Endodermal cell (in vitro differentiated cells): ENCODE results near the gene RPH3AL. TPM values are rescaled to one million over a fixed set of nuclear protein-coding genes. Genes with fewer than 3 reads are reported as not detected.

Experiments
- DNase-seq: peaks from one replicate; pipeline ENCODE4 v3.0.0-alpha.2; 2017
- H3K27ac ChIP-seq: 2 replicates; pipeline ENCODE4 v1.5.1; 2013; ENCODE audit warnings: mild to moderate bottlenecking, low read depth, low read length, moderate library complexity
- H3K27me3 ChIP-seq: 2 replicates; pipeline ENCODE4 v1.6.1; 2013; ENCODE audit warnings: mild to moderate bottlenecking, low read length, moderate library complexity; ENCODE audit not compliant: insufficient read depth, control insufficient read depth, poor library complexity, severe bottlenecking
- H3K36me3 ChIP-seq: 2 replicates; pipeline ENCODE4 v1.7.0; 2013; ENCODE audit warnings: mild to moderate bottlenecking, low read length, moderate library complexity; ENCODE audit not compliant: control insufficient read depth, insufficient read depth
- H3K4me1 ChIP-seq: one replicate; pipeline ENCODE4 v1.7.0; 2013; ENCODE audit warnings: low read length; ENCODE audit not compliant: control insufficient read depth, insufficient read depth
- H3K4me3 ChIP-seq: 2 replicates; pipeline ENCODE4 v1.5.1; 2013; ENCODE audit warnings: mild to moderate bottlenecking, low read length, moderate library complexity
- H3K9ac ChIP-seq: 2 replicates; pipeline ENCODE4 v1.6.1; 2013; ENCODE audit warnings: mild to moderate bottlenecking, low read length, moderate library complexity; ENCODE audit not compliant: poor library complexity, severe bottlenecking; ENCODE audit errors: extremely low read depth
- H3K9me3 ChIP-seq: 2 replicates; pipeline ENCODE4 v1.6.1; 2013; ENCODE audit warnings: mild to moderate bottlenecking, low read length, moderate library complexity; ENCODE audit not compliant: control insufficient read depth
- H3K27ac Mint-ChIP-seq: 2 replicates; pipeline ENCODE4 v1.8.0; 2020; ENCODE audit warnings: mixed read lengths
- H3K27me3 Mint-ChIP-seq: 2 replicates; pipeline ENCODE4 v1.8.0; 2021; ENCODE audit warnings: mild to moderate bottlenecking, mixed read lengths; ENCODE audit not compliant: insufficient read depth
- H3K36me3 Mint-ChIP-seq: 2 replicates; pipeline ENCODE4 v1.8.0; 2020; ENCODE audit warnings: low read depth, mixed read lengths
- H3K4me1 Mint-ChIP-seq: 2 replicates; pipeline ENCODE4 v1.8.0; 2020; ENCODE audit warnings: mixed read lengths
- H3K4me3 Mint-ChIP-seq: 2 replicates; pipeline ENCODE4 v1.8.0; 2020; ENCODE audit warnings: mild to moderate bottlenecking, moderate library complexity, mixed read lengths
- H3K9me3 Mint-ChIP-seq: 2 replicates; pipeline ENCODE4 v1.8.0; 2020; ENCODE audit warnings: mild to moderate bottlenecking, mixed read lengths
- WGBS, 2 experiments: methylation state at CpG; one replicate each; pipeline versions ENCODE4 v1.1.5 to v1.1.7; 2013; ENCODE audit warnings: missing lambda C conversion rate in 2 of 2, mixed read lengths in 1 of 2; ENCODE audit not compliant: insufficient coverage in 1 of 2, insufficient read length in 1 of 2; 5-methylcytosine and 5-hydroxymethylcytosine counted together
- total RNA-seq, 2 donors: library from RNA; stranded (reverse); fragmentation: NEBNext Ultra II Directional in 1 of 2; extraction: Animal tissue kit (Norgen Biotek cat#: 25700) in 1 of 2; gene quantifications; 2 replicates in 1 of 2; 3 replicates in 1 of 2; pipeline ENCODE4 v1.2.1, GENCODE V29; 2021
- TF ChIP-seq, protein P1 (sequence below): fragments of 200-600 bp; sonication (generic); conservative IDR thresholded peaks from 2 replicates; pipeline ENCODE4 v1.5.0; 2021; ENCODE audit warnings: antibody characterized with exemption, mild to moderate bottlenecking

Gene RPH3AL
- total RNA-seq, 2 donors from 2014 or later: 14.7 to 16.9 TPM

DNA sequence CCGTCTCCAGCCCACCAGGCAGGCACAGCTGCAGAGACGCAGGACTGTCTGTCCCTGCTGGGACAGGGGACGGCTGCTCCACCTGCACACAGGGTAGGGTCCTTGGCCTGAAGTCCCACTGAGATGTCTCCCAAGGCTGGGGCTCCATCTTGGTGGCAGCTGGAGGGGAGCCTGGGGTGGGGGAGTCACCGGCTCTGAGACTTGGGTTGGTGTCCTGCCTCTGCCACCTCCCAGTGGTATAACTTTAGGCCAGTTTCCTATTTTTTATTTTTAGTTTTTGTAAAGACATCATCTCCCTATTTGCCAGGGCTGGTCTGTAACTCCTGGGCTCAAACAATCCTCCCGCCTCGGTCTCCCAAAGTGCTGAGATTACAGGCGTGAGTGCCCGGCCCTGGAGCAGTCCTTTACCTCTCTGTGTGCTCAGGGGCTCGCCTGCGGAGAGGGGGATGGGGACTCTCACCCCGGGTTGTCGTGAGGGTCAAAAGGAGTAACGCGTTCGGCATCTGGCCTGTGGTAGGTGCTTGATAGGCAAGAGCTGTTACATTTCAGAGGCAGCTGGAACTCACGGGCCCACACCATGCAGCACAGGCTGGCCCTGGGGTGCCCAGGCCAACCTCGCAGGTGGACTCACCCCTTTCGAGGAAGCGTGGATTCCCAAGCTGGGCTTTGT is 124.5 kb downstream of the RPH3AL start:
- no peak overlapping the region for H3K27ac ChIP-seq
- 78 to 87% methylated on average over 17 to 19 of the region's 19 CpGs for WGBS, 2 experiments
- H3K36me3 ChIP-seq: no peaks in the 10 kb centered on the region
- H3K9ac ChIP-seq: no peak overlapping the region
- no peaks in the 10 kb centered on the region for H3K9me3 Mint-ChIP-seq
- no peak overlapping the region for H3K27ac Mint-ChIP-seq
- no peaks in the 10 kb centered on the region for H3K27me3 Mint-ChIP-seq
- no peak overlapping the region for H3K4me3 Mint-ChIP-seq
- DNase-seq: no peak
- no peaks in the 10 kb centered on the region for H3K36me3 Mint-ChIP-seq
- H3K27me3 ChIP-seq: no peaks in the 10 kb centered on the region
- H3K4me3 ChIP-seq: no peak overlapping the region
- H3K4me1 ChIP-seq: no peaks in the 10 kb centered on the region
- no peaks in the 10 kb centered on the region for H3K9me3 ChIP-seq
- peaks cover 4% of the 10 kb centered on the region for H3K4me1 Mint-ChIP-seq
- TF ChIP-seq, protein P1, sequence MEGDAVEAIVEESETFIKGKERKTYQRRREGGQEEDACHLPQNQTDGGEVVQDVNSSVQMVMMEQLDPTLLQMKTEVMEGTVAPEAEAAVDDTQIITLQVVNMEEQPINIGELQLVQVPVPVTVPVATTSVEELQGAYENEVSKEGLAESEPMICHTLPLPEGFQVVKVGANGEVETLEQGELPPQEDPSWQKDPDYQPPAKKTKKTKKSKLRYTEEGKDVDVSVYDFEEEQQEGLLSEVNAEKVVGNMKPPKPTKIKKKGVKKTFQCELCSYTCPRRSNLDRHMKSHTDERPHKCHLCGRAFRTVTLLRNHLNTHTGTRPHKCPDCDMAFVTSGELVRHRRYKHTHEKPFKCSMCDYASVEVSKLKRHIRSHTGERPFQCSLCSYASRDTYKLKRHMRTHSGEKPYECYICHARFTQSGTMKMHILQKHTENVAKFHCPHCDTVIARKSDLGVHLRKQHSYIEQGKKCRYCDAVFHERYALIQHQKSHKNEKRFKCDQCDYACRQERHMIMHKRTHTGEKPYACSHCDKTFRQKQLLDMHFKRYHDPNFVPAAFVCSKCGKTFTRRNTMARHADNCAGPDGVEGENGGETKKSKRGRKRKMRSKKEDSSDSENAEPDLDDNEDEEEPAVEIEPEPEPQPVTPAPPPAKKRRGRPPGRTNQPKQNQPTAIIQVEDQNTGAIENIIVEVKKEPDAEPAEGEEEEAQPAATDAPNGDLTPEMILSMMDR: no peak

DNA sequence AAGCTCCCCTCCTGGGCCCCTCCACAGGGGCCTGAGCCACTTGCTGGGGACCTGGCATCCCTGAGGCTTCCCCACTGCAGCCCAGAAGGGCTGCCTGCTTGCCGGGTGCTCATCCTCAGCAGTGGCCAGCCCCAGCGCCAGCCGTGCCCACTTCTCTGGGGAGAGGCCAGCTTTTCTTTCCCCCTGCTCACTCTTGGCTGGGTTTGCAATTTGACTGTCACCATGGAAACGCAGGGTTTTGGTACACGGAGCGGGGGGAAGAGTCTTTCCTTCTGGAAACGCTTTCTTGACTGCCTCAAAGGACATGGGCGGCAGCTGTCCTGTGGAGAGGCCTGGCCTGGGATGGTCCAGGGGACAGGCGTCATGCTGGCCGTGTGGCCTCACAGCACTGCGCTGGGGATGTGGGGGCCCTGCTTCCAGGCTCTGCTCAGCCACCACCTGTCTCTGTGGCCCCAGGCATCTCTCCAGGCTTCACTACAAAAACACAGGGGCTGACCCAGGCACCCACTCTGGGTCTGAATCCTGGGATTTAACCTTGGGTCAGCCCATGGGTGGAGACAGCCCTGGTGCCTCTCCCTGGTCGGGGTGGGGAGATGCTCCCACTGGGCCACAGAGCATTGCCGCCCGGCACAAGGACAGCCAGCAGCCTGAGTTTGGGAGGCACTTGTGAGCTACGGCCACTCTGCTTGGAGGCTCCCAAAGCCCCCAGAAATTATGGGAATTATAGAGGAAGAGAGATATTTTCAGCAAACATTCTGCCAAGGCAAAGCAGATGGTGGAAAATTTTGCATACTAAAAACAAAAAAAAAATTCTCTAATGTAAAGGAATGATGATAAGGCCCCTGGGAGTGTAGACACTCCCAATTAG is 125.3 kb downstream of the RPH3AL start:
- 73 to 85% methylated on average over 14 of the region's 15 CpGs for WGBS, 2 experiments
- Mint-ChIP-seq H3K4me1 (no peaks in the 10 kb centered on the region), H3K27ac (no peak overlapping the region)

More for the DNA sequence above, 125.3 kb downstream of the RPH3AL start:
- no peak overlapping the region for H3K4me3 ChIP-seq
- no peaks in the 10 kb centered on the region for H3K27me3 Mint-ChIP-seq
- no peaks in the 10 kb centered on the region for H3K9me3 ChIP-seq
- no peak overlapping the region for H3K9ac ChIP-seq
- no peak overlapping the region for H3K4me3 Mint-ChIP-seq
- no peaks in the 10 kb centered on the region for H3K36me3 Mint-ChIP-seq
- H3K4me1 ChIP-seq: no peaks in the 10 kb centered on the region
- TF ChIP-seq, protein P1: no peak
- no peak overlapping the region for H3K27ac ChIP-seq
- DNase-seq: no peak
- H3K27me3 ChIP-seq: no peaks in the 10 kb centered on the region
- H3K9me3 Mint-ChIP-seq: no peaks in the 10 kb centered on the region
- H3K36me3 ChIP-seq: no peaks in the 10 kb centered on the region
